Neural progenitor cell (in vitro differentiated cells): ENCODE measurements around the gene SALL3. TPM values are rescaled to one million over a fixed set of nuclear protein-coding genes. Genes with fewer than 3 reads are reported as not detected.
A peak's percentile ranks its signal among the peaks of the same experiment; 100 is the strongest.

Experiments used
- DNase-seq: peaks from one replicate; pipeline ENCODE4 v3.0.0-alpha.2; 2016; ENCODE audit warnings: low spot score
- H2AFZ ChIP-seq: fragments of 200-600 bp; sonication (generic); replicated peaks from 2 replicates; pipeline ENCODE4 v1.6.1; 2016; ENCODE audit warnings: antibody characterized with exemption
- H3F3A ChIP-seq: fragments of 200-600 bp; sonication (generic); 2 replicates; pipeline ENCODE4 v1.6.1; 2016; ENCODE audit warnings: antibody characterized with exemption, low read depth
- H3K27ac ChIP-seq: fragments of 200-600 bp; sonication (generic); 2 replicates; pipeline ENCODE4 v1.5.1; 2016; ENCODE audit warnings: mild to moderate bottlenecking
- H3K27me3 ChIP-seq: fragments of 200-600 bp; sonication (generic); 2 replicates; pipeline ENCODE4 v1.6.1; 2016; ENCODE audit warnings: mild to moderate bottlenecking, moderate library complexity
- H3K36me3 ChIP-seq: fragments of 200-600 bp; sonication (generic); 2 replicates; pipeline ENCODE4 v1.5.1; 2016
- H3K4me1 ChIP-seq: fragments of 200-600 bp; sonication (generic); 2 replicates; pipeline ENCODE4 v1.6.1; 2016; ENCODE audit warnings: mixed run types
- H3K4me2 ChIP-seq: fragments of 200-600 bp; sonication (generic); 2 replicates; pipeline ENCODE4 v1.6.1; 2016
- H3K4me3 ChIP-seq: fragments of 200-600 bp; sonication (generic); 2 replicates; pipeline ENCODE4 v1.5.1; 2016
- H3K79me2 ChIP-seq: fragments of 200-600 bp; sonication (generic); 2 replicates; pipeline ENCODE4 v1.6.1; 2016; ENCODE audit warnings: low read depth
- H3K9ac ChIP-seq: fragments of 200-600 bp; sonication (generic); 2 replicates; pipeline ENCODE4 v1.6.1; 2016
- H3K9me3 ChIP-seq: fragments of 200-600 bp; sonication (generic); 2 replicates; pipeline ENCODE4 v1.5.1; 2016; ENCODE audit warnings: low read depth
- H4K20me1 ChIP-seq: fragments of 200-600 bp; sonication (generic); 2 replicates; pipeline ENCODE4 v1.6.1; 2016; ENCODE audit warnings: low read depth
- H3K27ac Mint-ChIP-seq: 3 replicates; pipeline ENCODE4 v1.8.0; 2021; ENCODE audit warnings: mixed read lengths
- H3K27me3 Mint-ChIP-seq: 2 replicates; pipeline ENCODE4 v1.8.0; 2022; ENCODE audit warnings: low read depth, mild to moderate bottlenecking, inconsistent platforms, moderate library complexity, mixed read lengths; ENCODE audit not compliant: insufficient read depth
- H3K36me3 Mint-ChIP-seq: 3 replicates; pipeline ENCODE4 v1.8.0; 2021; ENCODE audit warnings: mixed read lengths
- H3K4me1 Mint-ChIP-seq: 3 replicates; pipeline ENCODE4 v1.8.0; 2021; ENCODE audit warnings: mixed read lengths
- H3K4me3 Mint-ChIP-seq: 3 replicates; pipeline ENCODE4 v1.8.0; 2021; ENCODE audit warnings: mild to moderate bottlenecking, moderate library complexity, mixed read lengths
- H3K9me3 Mint-ChIP-seq: 3 replicates; pipeline ENCODE4 v1.8.0; 2020; ENCODE audit warnings: mixed read lengths
- EZH2 ChIP-seq: fragments of 200-600 bp; sonication (generic); IDR thresholded peaks from 2 replicates; pipeline ENCODE4 v1.6.1; 2017; ENCODE audit warnings: antibody characterized with exemption, mild to moderate bottlenecking, moderate library complexity
- EZH2phosphoT487 ChIP-seq: fragments of 200-600 bp; sonication (generic); IDR thresholded peaks from 2 replicates; pipeline ENCODE4 v1.6.1; 2017; ENCODE audit warnings: antibody characterized with exemption
- total RNA-seq: library from RNA; depleted of rRNA; stranded (reverse); fragments of >200 nt; gene quantifications from 2 replicates; pipeline ENCODE4 v1.2.3, GENCODE V29; 2015; ENCODE audit warnings: low replicate concordance
- TF ChIP-seq, protein P1 (sequence below): fragments of 200-600 bp; sonication (generic); IDR thresholded peaks from 2 replicates; pipeline ENCODE4 v1.5.1; 2017; ENCODE audit warnings: antibody characterized with exemption, mild to moderate bottlenecking

SALL3 gene
- total RNA-seq, 1 donor from 2014 or later: 27.7 TPM

DNA sequence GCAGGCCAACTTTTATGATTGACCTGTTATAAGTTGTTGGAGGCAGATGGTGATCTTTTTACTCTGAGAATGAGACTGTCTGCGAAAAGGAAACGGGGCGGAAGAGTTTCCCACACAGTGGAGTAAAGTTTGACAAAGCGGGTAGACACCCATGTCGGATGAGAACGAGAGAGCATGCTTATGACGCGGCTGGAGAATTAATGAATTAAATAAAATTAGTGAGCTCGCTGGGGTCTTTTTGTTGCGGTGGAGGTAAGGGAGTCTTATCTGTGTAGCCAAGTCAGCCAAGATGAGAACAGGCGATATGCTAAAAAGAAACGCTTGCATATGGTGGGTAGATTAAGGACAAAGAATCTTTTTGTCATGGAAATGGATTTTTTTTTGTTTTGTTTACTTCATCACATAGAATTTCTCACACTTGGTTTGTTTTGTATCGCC lies 1.8 kb downstream of the SALL3 start:
- H3K9me3 Mint-ChIP-seq: no peaks in the 10 kb centered on the region
- H3K27me3 ChIP-seq: peaks cover 90% of the 10 kb centered on the region
- peaks cover 2% of the 10 kb centered on the region for H3K36me3 Mint-ChIP-seq
- peaks cover 55% of the 10 kb centered on the region for H3K4me1 Mint-ChIP-seq
- H3K4me2 ChIP-seq: peak overlapping the region; percentile 89
- peak; percentile 57 for DNase-seq
- peaks cover 64% of the 10 kb centered on the region for H3K79me2 ChIP-seq
- peak overlapping the region; percentile 43 for H3K27ac ChIP-seq
- peak overlapping the region; percentile 81 for H3K9ac ChIP-seq
- no peaks in the 10 kb centered on the region for H3K36me3 ChIP-seq
- peaks cover 83% of the 10 kb centered on the region for H3F3A ChIP-seq
- no peak overlapping the region for H3K27ac Mint-ChIP-seq
- H3K27me3 Mint-ChIP-seq: peaks cover 50% of the 10 kb centered on the region
- peaks cover 55% of the 10 kb centered on the region for H3K4me1 ChIP-seq
- H2AFZ ChIP-seq: no peak overlapping the region
- no peaks in the 10 kb centered on the region for H3K9me3 ChIP-seq
- peaks cover 79% of the 10 kb centered on the region for H4K20me1 ChIP-seq
- peak overlapping the region; percentile 86 for H3K4me3 Mint-ChIP-seq
- TF ChIP-seq, protein P1, sequence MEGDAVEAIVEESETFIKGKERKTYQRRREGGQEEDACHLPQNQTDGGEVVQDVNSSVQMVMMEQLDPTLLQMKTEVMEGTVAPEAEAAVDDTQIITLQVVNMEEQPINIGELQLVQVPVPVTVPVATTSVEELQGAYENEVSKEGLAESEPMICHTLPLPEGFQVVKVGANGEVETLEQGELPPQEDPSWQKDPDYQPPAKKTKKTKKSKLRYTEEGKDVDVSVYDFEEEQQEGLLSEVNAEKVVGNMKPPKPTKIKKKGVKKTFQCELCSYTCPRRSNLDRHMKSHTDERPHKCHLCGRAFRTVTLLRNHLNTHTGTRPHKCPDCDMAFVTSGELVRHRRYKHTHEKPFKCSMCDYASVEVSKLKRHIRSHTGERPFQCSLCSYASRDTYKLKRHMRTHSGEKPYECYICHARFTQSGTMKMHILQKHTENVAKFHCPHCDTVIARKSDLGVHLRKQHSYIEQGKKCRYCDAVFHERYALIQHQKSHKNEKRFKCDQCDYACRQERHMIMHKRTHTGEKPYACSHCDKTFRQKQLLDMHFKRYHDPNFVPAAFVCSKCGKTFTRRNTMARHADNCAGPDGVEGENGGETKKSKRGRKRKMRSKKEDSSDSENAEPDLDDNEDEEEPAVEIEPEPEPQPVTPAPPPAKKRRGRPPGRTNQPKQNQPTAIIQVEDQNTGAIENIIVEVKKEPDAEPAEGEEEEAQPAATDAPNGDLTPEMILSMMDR: no peak
- TF ChIP-seq EZH2phosphoT487 (peak; percentile 2), EZH2 (no peak)
- peak overlapping the region; percentile 89 for H3K4me3 ChIP-seq

- peak overlapping the region; percentile 86 for H3K4me3 Mint-ChIP-seq
- H3K27me3 Mint-ChIP-seq: peaks cover 43% of the 10 kb centered on the region
- Histone ChIP-seq H2AFZ (no peak overlapping the region), H3F3A (peaks cover 76% of the 10 kb centered on the region), H3K79me2 (peaks cover 70% of the 10 kb centered on the region), H3K27ac (peak overlapping the region; percentile 43), H3K4me2 (peak overlapping the region; percentile 89), H3K36me3 (no peaks in the 10 kb centered on the region), H3K4me3 (peak overlapping the region; percentile 89), H3K9me3 (no peaks in the 10 kb centered on the region), H3K4me1 (peaks cover 56% of the 10 kb centered on the region), H3K27me3 (peaks cover 83% of the 10 kb centered on the region), H3K9ac (peak overlapping the region; percentile 31), H4K20me1 (peaks cover 79% of the 10 kb centered on the region)
- peaks cover 54% of the 10 kb centered on the region for H3K4me1 Mint-ChIP-seq
- no peaks in the 10 kb centered on the region for H3K9me3 Mint-ChIP-seq
- DNase-seq: peak; percentile 55
- TF ChIP-seq EZH2 (no peak), EZH2phosphoT487 (no peak)
- TF ChIP-seq, protein P1: no peak
- peaks cover 2% of the 10 kb centered on the region for H3K36me3 Mint-ChIP-seq
- H3K27ac Mint-ChIP-seq: no peak overlapping the region
These were observed 2.5 kb downstream of the SALL3 start for GRCh38 chr18:78981989-78982620.

- Mint-ChIP-seq H3K9me3 (no peaks in the 10 kb centered on the region), H3K4me3 (peak overlapping the region; percentile 81), H3K36me3 (peaks cover 2% of the 10 kb centered on the region), H3K27ac (no peak overlapping the region), H3K4me1 (peaks cover 49% of the 10 kb centered on the region), H3K27me3 (peaks cover 31% of the 10 kb centered on the region)
- DNase-seq: peak; percentile 47
- Histone ChIP-seq H4K20me1 (peaks cover 79% of the 10 kb centered on the region), H3K9ac (no peak overlapping the region), H3K9me3 (no peaks in the 10 kb centered on the region), H3K36me3 (no peaks in the 10 kb centered on the region), H3K4me2 (peak overlapping the region; percentile 89), H3F3A (peaks cover 62% of the 10 kb centered on the region), H3K27ac (no peak overlapping the region), H2AFZ (no peak overlapping the region), H3K27me3 (peaks cover 69% of the 10 kb centered on the region), H3K4me3 (peak overlapping the region; percentile 89), H3K79me2 (peaks cover 84% of the 10 kb centered on the region), H3K4me1 (peaks cover 62% of the 10 kb centered on the region)
- no peak for TF ChIP-seq EZH2phosphoT487
These were observed 3.9 kb downstream of the SALL3 start for GRCh38 chr18:78983512-78983911.
